DOHH2 (cell line): ENCODE measurements around the gene TIAL1.

ENCODE experiments used
- CTCF ChIP-seq: fragments of 200-600 bp; sonication (generic); IDR thresholded peaks from one replicate; pipeline ENCODE4 v1.5.1; 2014; ENCODE audit warnings: antibody characterized with exemption, mild to moderate bottlenecking, low read depth, low read length; ENCODE audit not compliant: poor library complexity, severe bottlenecking
- EZH2phosphoT487 ChIP-seq: fragments of 200-600 bp; sonication (generic); IDR thresholded peaks from 2 replicates; pipeline ENCODE4 v1.6.1; 2017; ENCODE audit warnings: borderline replicate concordance, mild to moderate bottlenecking, antibody characterized with exemption, low read length, moderate library complexity, mixed read lengths

DNA sequence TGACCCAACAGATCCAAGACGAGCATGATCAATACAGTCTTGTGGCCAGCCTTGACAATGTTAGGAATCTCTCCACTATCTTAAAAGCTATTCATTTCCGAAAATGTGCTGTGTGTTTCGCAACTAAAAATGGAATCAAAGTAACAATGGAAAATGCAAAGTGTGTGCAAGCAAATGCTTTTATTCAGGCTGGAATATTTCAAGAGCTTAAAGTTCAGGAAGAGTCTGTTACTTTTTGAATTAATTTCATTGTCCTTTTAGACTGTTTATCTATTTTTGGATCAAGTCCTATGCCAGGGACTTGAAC is 24.3 kb upstream of the TIAL1 start:
- TF ChIP-seq CTCF (no peak), EZH2phosphoT487 (no peak)
